ENCODE measurements around the gene R3HDM4. TPM values are rescaled to one million over a fixed set of nuclear protein-coding genes. Genes with fewer than 3 reads are reported as not detected.

R3HDM4 gene
- total RNA-seq, 1 experiment from 2014 or later, result 55.8 TPM

DNA sequence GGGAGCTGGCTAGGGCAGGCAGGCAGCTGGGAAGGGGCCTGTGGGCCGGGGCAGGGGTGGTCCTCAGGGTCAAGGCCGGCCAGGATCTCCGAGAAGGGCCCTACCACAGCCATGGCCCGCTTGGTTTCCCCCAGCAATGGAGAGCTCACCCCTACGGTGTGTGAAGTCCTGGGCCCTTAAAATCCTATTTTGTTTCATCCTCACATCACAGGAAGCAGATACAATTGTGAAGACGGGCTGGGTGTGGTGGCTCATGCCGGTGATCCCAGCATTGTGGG is 11.0 kb downstream of the R3HDM4 start:
- Histone ChIP-seq H3K27ac (no peak overlapping the region), H3K79me2 (ENCODE audit: low read depth) (peaks cover 8% of the 10 kb centered on the region; the same call in 1 of the 2 replicates), H3K4me2 (no peak overlapping the region), H2AFZ (no peak overlapping the region), H4K20me1 (ENCODE audit: insufficient read depth) (peaks cover 39% of the 10 kb centered on the region), H3K4me3 (no peak overlapping the region), H3K9me2 (ENCODE audit: insufficient read depth) (no peaks in the 10 kb centered on the region), H3K9me3 (ENCODE audit: insufficient read depth, low read depth) (no peaks in the 10 kb centered on the region), H3F3A (ENCODE audit: insufficient read depth, low read depth) (0 out of 2 replicates have a peak, but pooled peaks cover 3% of the 10 kb centered on the region), H3K36me3 (ENCODE audit: low read depth) (no peaks in the 10 kb centered on the region), H3K27me3 (ENCODE audit: insufficient read depth, low read depth) (no peaks in the 10 kb centered on the region), H3K4me1 (replicated peaks; ENCODE audit: insufficient read depth) (no peaks in the 10 kb centered on the region)
- no peak for DNase-seq
- CTCF ChIA-PET, result no interaction called here
- POLR2A ChIA-PET (ENCODE audit: unreplicated experiment), result no interaction called here
- intact Hi-C loops (cut with micrococcal nuclease; ENCODE audit: unreplicated experiment), result no loop called here
- TF ChIP-seq EZH2 (IDR thresholded peaks at IDR 0.05; ENCODE audit: low read depth) (no peak), CTCF (conservative IDR thresholded peaks at IDR 0.05) (no peak)
- no TSS peak for BruUV-seq (replicated peaks)

GRCh38 chr19:901216-902092 is 11.6 kb downstream of the R3HDM4 start:
- TF ChIP-seq CTCF (conservative IDR thresholded peaks at IDR 0.05) (no peak), EZH2 (IDR thresholded peaks at IDR 0.05; ENCODE audit: low read depth) (no peak)
- 0 out of 2 replicates have a peak, but pooled peaks cover 3% of the 10 kb centered on the region for H3F3A ChIP-seq (ENCODE audit: insufficient read depth, low read depth)
- intact Hi-C loops (cut with micrococcal nuclease; ENCODE audit: unreplicated experiment), result no loop called here
- H3K79me2 ChIP-seq (ENCODE audit: low read depth), result peaks cover 6% of the 10 kb centered on the region; the same call in 1 of the 2 replicates
- no peak overlapping the region for H3K27ac ChIP-seq
- no peak overlapping the region for H2AFZ ChIP-seq
- H3K4me1 ChIP-seq (replicated peaks; ENCODE audit: insufficient read depth), result no peaks in the 10 kb centered on the region
- CTCF ChIA-PET, result no interaction called here
- no peaks in the 10 kb centered on the region for H3K9me2 ChIP-seq (ENCODE audit: insufficient read depth)
- H3K27me3 ChIP-seq (ENCODE audit: insufficient read depth, low read depth), result no peaks in the 10 kb centered on the region
- no peak overlapping the region for H3K4me3 ChIP-seq
- POLR2A ChIA-PET (ENCODE audit: unreplicated experiment), result no interaction called here
- DNase-seq, result no peak
- H3K4me2 ChIP-seq, result no peak overlapping the region
- no peaks in the 10 kb centered on the region for H3K36me3 ChIP-seq (ENCODE audit: low read depth)
- H3K9me3 ChIP-seq (ENCODE audit: insufficient read depth, low read depth), result no peaks in the 10 kb centered on the region
- peaks cover 39% of the 10 kb centered on the region for H4K20me1 ChIP-seq (ENCODE audit: insufficient read depth)
- BruUV-seq (replicated peaks), result no TSS peak

- Histone ChIP-seq H3K27ac (no peak overlapping the region), H3K4me3 (no peak overlapping the region), H3K4me2 (no peak overlapping the region), H3K27me3 (ENCODE audit: insufficient read depth, low read depth) (no peaks in the 10 kb centered on the region), H3K79me2 (ENCODE audit: low read depth) (peaks cover 6% of the 10 kb centered on the region; the same call in 1 of the 2 replicates), H3K36me3 (ENCODE audit: low read depth) (no peaks in the 10 kb centered on the region), H3K9me3 (ENCODE audit: insufficient read depth, low read depth) (no peaks in the 10 kb centered on the region), H3K4me1 (replicated peaks; ENCODE audit: insufficient read depth) (no peaks in the 10 kb centered on the region), H2AFZ (no peak overlapping the region), H4K20me1 (ENCODE audit: insufficient read depth) (peaks cover 36% of the 10 kb centered on the region), H3K9me2 (ENCODE audit: insufficient read depth) (no peaks in the 10 kb centered on the region), H3F3A (ENCODE audit: insufficient read depth, low read depth) (0 out of 2 replicates have a peak, but pooled peaks cover 3% of the 10 kb centered on the region)
- POLR2A ChIA-PET (ENCODE audit: unreplicated experiment), result no interaction called here
- CTCF ChIA-PET, result no interaction called here
- no TSS peak for BruUV-seq (replicated peaks)
- intact Hi-C loops (cut with micrococcal nuclease; ENCODE audit: unreplicated experiment), result no loop called here
- DNase-seq, result no peak
- no peak for TF ChIP-seq CTCF (conservative IDR thresholded peaks at IDR 0.05)
- TF ChIP-seq EZH2 (IDR thresholded peaks at IDR 0.05; ENCODE audit: low read depth), result no peak
Observed at GRCh38 chr19:900302-901111, 12.5 kb downstream of the R3HDM4 start.

All from PC-9 (cell line).